PFSK-1 (cell line): Measurements from ENCODE around the gene ISCA1.

Source experiments
- FOXP2 ChIP-seq: optimal IDR thresholded peaks from 2 replicates; pipeline ENCODE3; 2011; ENCODE audit warnings: borderline replicate concordance, control low read depth, inconsistent platforms; ENCODE audit not compliant: insufficient read depth; ENCODE audit errors: extremely low read length, extremely low read depth
- POLR2AphosphoS5 ChIP-seq: IDR thresholded peaks from 2 replicates; pipeline ENCODE4 v1.6.1; 2012; ENCODE audit warnings: low read depth, mild to moderate bottlenecking, control low read depth, low read length, moderate library complexity
- REST ChIP-seq, 2 experiments: IDR thresholded peaks; 2 replicates each; pipeline versions ENCODE4 v1.6.1 to v1.8.0; 2011 to 2012; ENCODE audit warnings: low read depth in 2 of 2, low read length in 2 of 2, control low read depth in 1 of 2, inconsistent platforms in 1 of 2, mild to moderate bottlenecking in 1 of 2, moderate library complexity in 1 of 2; ENCODE audit not compliant: insufficient read depth in 1 of 2
- SIN3A ChIP-seq: IDR thresholded peaks from 2 replicates; pipeline ENCODE4 v1.6.1; 2012; ENCODE audit warnings: mild to moderate bottlenecking, low read length, moderate library complexity, borderline replicate concordance; ENCODE audit not compliant: insufficient read depth
- TAF1 ChIP-seq: IDR thresholded peaks from 2 replicates; pipeline ENCODE4 v1.6.1; 2012; ENCODE audit warnings: low read length, control low read depth, borderline replicate concordance; ENCODE audit not compliant: insufficient read depth

GRCh38 chr9:86272221-86272620 is 10.1 kb downstream of the ISCA1 start:
- TF ChIP-seq POLR2AphosphoS5, result no peak
- no peak for TF ChIP-seq TAF1
- TF ChIP-seq REST (IDR thresholded peaks at IDR 0.05; ENCODE audit: insufficient read depth in 1 of 2, low read depth in 2 of 2, low read length in 2 of 2), result no peak
- TF ChIP-seq SIN3A, result no peak
- no peak for TF ChIP-seq FOXP2
